Endothelial cell of umbilical vein (primary cell): ENCODE results near the gene TMEM253. TPM values are rescaled to one million over a fixed set of nuclear protein-coding genes. Genes with fewer than 3 reads are reported as not detected.

Source experiments
- BruUV-seq: library from RNA; stranded (reverse); fragments of 400-500 nt; replicated peaks from 2 replicates; lab custom pipeline; 2021; lab: Mats Ljungman, UMichigan
- CTCF ChIA-PET: fragments of 300-600, 350-600 bp; sonication (Branson Sonifier 250); formaldehyde crosslinking; loops from one replicate; lab custom pipeline; 2021; ENCODE audit warnings: antibody characterized with exemption, inconsistent platforms; lab: Charles Lee
- POLR2A ChIA-PET: fragments of 300-600, 350-600 bp; sonication (Branson Sonifier 250); formaldehyde crosslinking; loops from one replicate; lab custom pipeline; 2021; ENCODE audit warnings: antibody characterized with exemption, inconsistent platforms; lab: Charles Lee
- DNase-seq: peaks from one replicate; pipeline ENCODE4 v3.0.0-alpha.2; 2011; ENCODE audit warnings: low read depth, low spot score
- FAIRE-seq: peaks from 2 replicates; lab custom pipeline; 2011; peaks lifted over from hg19 to GRCh38; lab: Jason Lieb, UNC
- H2AFZ ChIP-seq: 2 replicates; pipeline ENCODE4 v1.6.0; 2012; ENCODE audit warnings: low read depth, low read length, control low read depth, inconsistent platforms
- H3K27ac ChIP-seq: 2 replicates; pipeline ENCODE4 v1.5.1; 2011; ENCODE audit warnings: low read depth, mild to moderate bottlenecking, control low read depth, low read length, moderate library complexity; ENCODE audit not compliant: insufficient read depth
- H3K27me3 ChIP-seq, 2 experiments: 2 replicates each; pipeline versions ENCODE4 v1.6.0 to v1.6.1; 2011; ENCODE audit warnings: low read length in 2 of 2, mixed read lengths in 1 of 2; ENCODE audit not compliant: control insufficient read depth in 2 of 2, insufficient read depth in 2 of 2
- H3K36me3 ChIP-seq, 2 experiments: 2 replicates in 1 of 2; 3 replicates in 1 of 2; pipeline ENCODE4 v1.5.1; 2011; ENCODE audit warnings: low read length in 2 of 2, mild to moderate bottlenecking in 1 of 2, moderate library complexity in 1 of 2; ENCODE audit not compliant: control insufficient read depth in 2 of 2, insufficient read depth in 2 of 2; ENCODE audit errors: extremely low read depth in 1 of 2
- H3K4me1 ChIP-seq: 3 replicates; pipeline ENCODE4 v1.5.1; 2011; ENCODE audit warnings: mild to moderate bottlenecking, low read length; ENCODE audit not compliant: control insufficient read depth, insufficient read depth; ENCODE audit errors: extremely low read depth
- H3K4me2 ChIP-seq: 2 replicates; pipeline ENCODE4 v1.6.1; 2011; ENCODE audit warnings: low read length, control low read depth, mixed read lengths; ENCODE audit not compliant: insufficient read depth
- H3K4me3 ChIP-seq, 3 experiments: fragments of 200-600 bp in 1 of 3; sonication (generic), shearing (Covaris generic) in 1 of 3; replicated peaks in 1 of 3; 2 replicates each; pipeline ENCODE4 v1.5.1; 2011 to 2016; ENCODE audit warnings: control low read depth in 3 of 3, low read length in 3 of 3, mild to moderate bottlenecking in 2 of 3, inconsistent platforms in 1 of 3, low read depth in 1 of 3, moderate library complexity in 1 of 3; ENCODE audit not compliant: insufficient read depth in 1 of 3
- H3K79me2 ChIP-seq: 2 replicates; pipeline ENCODE4 v1.6.0; 2012; ENCODE audit warnings: low read length, inconsistent platforms; ENCODE audit not compliant: control insufficient read depth, insufficient read depth
- H3K9ac ChIP-seq: replicated peaks from 2 replicates; pipeline ENCODE3; 2011; ENCODE audit warnings: low read length, control low read depth; ENCODE audit not compliant: insufficient read depth; ENCODE audit errors: extremely low read depth
- H3K9me1 ChIP-seq: replicated peaks from 3 replicates; pipeline ENCODE4 v1.6.0; 2011; ENCODE audit warnings: mild to moderate bottlenecking, low read length; ENCODE audit not compliant: control insufficient read depth, insufficient read depth; ENCODE audit errors: extremely low read depth
- H3K9me3 ChIP-seq: replicated peaks from 2 replicates; pipeline ENCODE4 v1.5.1; 2012; ENCODE audit warnings: low read length, inconsistent platforms; ENCODE audit not compliant: control insufficient read depth, insufficient read depth
- H4K20me1 ChIP-seq: replicated peaks from 2 replicates; pipeline ENCODE3; 2011; ENCODE audit warnings: mild to moderate bottlenecking, low read length; ENCODE audit not compliant: control insufficient read depth, insufficient read depth; ENCODE audit errors: extremely low read depth
- EZH2 ChIP-seq: IDR thresholded peaks from 2 replicates; pipeline ENCODE4 v1.6.1; 2012; ENCODE audit warnings: borderline replicate concordance, low read depth, mild to moderate bottlenecking, moderate library complexity, low read length, inconsistent platforms; ENCODE audit not compliant: severe bottlenecking
- FOS ChIP-seq: IDR thresholded peaks from 2 replicates; pipeline ENCODE4 v1.6.1; 2011; ENCODE audit warnings: mild to moderate bottlenecking, low read length, moderate library complexity, borderline replicate concordance; ENCODE audit not compliant: insufficient read depth
- GATA2 ChIP-seq: IDR thresholded peaks from 2 replicates; pipeline ENCODE4 v1.7.0; 2011; ENCODE audit warnings: low read depth, mild to moderate bottlenecking, moderate library complexity, mixed read lengths, low read length; ENCODE audit not compliant: insufficient read length, insufficient read depth
- JUN ChIP-seq: IDR thresholded peaks from 2 replicates; pipeline ENCODE4 v1.6.1; 2011; ENCODE audit warnings: borderline replicate concordance, low read depth; ENCODE audit not compliant: insufficient read length, insufficient read depth
- MYC ChIP-seq: IDR thresholded peaks from one replicate; pipeline ENCODE4 v1.6.1; 2011; ENCODE audit warnings: mild to moderate bottlenecking, low read depth, low read length
- POLR2A ChIP-seq: IDR thresholded peaks from 2 replicates; pipeline ENCODE4 v1.6.1; 2012; ENCODE audit warnings: low read depth, mild to moderate bottlenecking, control low read depth, low read length
- POLR2AphosphoS5 ChIP-seq: IDR thresholded peaks from 2 replicates; pipeline ENCODE4 v1.6.1; 2012; ENCODE audit warnings: low read depth, mild to moderate bottlenecking, control low read depth, low read length, moderate library complexity; ENCODE audit not compliant: insufficient read depth
- dilution Hi-C: fragments of 300-500 bp; cut with MboI; formaldehyde crosslinking; loops from one replicate; pipeline ENCODE4 v1.15.0; 2019; ENCODE audit warnings: low sequenced_read_pairs; ENCODE audit not compliant: extremely low pct_ligation_motif_present
- intact Hi-C: fragments of 100-400 bp; cut with micrococcal nuclease; formaldehyde crosslinking; loops from one replicate; pipeline ENCODE4 v1.10.0; 2022
- polyA plus RNA-seq, 4 experiments: library from polyadenylated mRNA; depleted of rRNA in 3 of 4; stranded (reverse) in 3 of 4; unstranded in 1 of 4; fragments of >200 nt; gene quantifications; 2 replicates each; pipeline versions ENCODE4 v1.2.1 to v1.2.3, GENCODE V29; 2011 to 2012; ENCODE audit warnings: missing spikeins in 1 of 4
- total RNA-seq: library from RNA; stranded (reverse); gene quantifications from 2 replicates; pipeline ENCODE4 v1.2.3, GENCODE V29; 2021
- TF ChIP-seq, protein P1 (sequence below): IDR thresholded peaks from 2 replicates; pipeline ENCODE4 v1.6.1; 2011; ENCODE audit not compliant: insufficient read depth, insufficient read length
- TF ChIP-seq, protein P2 (sequence below), 2 donors: IDR thresholded peaks; 1 replicate in 1 of 2; 2 replicates in 1 of 2; pipeline ENCODE4 v1.5.1; 2011; ENCODE audit warnings: low read length in 2 of 2, mild to moderate bottlenecking in 2 of 2, moderate library complexity in 2 of 2, control low read depth in 1 of 2, inconsistent platforms in 1 of 2, low read depth in 1 of 2; ENCODE audit not compliant: insufficient read depth in 1 of 2; ENCODE audit errors: extremely low read depth in 1 of 2

TMEM253 gene
- total and polyA plus RNA-seq, 2 donors (not counting 3 experiments of a cell fraction or from before 2014, with no cell fraction given): 0.25 TPM; not detected in 1

DNA sequence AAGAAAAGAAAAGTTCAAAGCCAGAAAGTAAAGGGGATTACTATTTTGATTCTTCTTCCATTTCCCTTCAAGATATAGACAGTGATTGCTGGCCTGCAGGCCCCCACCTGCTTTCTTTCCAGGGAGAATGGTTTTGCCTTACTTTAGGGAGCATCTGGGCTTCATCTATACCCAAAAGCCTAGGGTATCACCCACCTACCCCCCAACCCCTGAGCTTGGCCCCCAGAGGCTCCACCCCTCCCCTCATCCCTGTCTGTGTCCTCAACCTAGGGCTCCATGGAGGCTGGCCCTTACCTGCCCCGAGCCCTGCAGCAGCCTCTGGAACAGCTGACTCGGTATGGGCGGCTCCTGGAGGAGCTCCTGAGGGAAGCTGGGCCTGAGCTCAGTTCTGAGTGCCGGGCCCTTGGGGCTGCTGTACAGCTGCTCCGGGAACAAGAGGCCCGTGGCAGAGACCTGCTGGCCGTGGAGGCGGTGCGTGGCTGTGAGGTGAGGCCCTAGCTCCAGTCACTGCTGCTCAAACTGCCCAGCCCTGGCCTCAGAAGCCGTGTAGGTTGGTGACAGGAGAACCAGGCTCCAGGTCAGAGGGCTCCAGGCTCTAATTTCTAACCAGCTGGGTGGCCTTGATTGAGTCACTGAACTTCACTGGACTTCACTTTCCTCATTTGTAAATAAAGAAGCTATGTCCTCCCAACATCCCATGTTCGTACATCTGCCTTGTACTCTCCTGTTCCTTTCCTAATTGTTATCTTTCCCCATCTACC, 17.1 kb upstream of the TMEM253 start:
- dilution Hi-C loops: no loop called here
- intact Hi-C loops: no loop called here

DNA sequence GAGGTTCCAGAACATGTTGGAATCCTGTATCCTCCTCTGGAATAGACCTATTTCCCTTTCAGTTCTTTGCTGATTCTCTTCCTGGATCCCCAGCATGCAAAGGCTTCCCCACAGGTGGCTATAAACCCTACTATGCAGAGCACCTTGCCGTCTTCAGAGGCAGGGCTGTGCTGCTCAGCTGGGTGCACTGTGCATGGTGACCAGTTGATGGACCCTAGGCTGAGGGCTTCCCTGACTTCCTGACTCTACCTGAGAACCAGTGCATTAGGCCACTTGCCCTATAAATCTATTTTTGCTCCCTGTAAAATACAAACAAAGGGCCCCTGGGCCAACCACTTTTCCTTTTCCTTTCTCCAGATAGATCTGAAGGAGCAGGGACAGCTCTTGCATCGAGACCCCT, 16.5 kb upstream of the TMEM253 start:
- dilution Hi-C loops (no loop called here), intact Hi-C loops (no loop called here)
- FAIRE-seq: no peak
- H3K4me3 ChIP-seq: no peak overlapping the region
- H3K79me2 ChIP-seq: no peaks in the 10 kb centered on the region
- ChIA-PET POLR2A (no interaction called here), CTCF (interaction anchor here (1.4 to 3.5 kb wide), 4 partner anchors 8 to 69 kb away, joined by 7 to 17 read pairs (median 10); no protein-coding TSS in a partner anchor)
- H3K9me1 ChIP-seq: no peaks in the 10 kb centered on the region
- H3K9ac ChIP-seq: no peak overlapping the region
- H3K36me3 ChIP-seq: no peaks in the 10 kb centered on the region
- no peak overlapping the region for H2AFZ ChIP-seq
- no TSS peak for BruUV-seq
- H3K27ac ChIP-seq: no peak overlapping the region
- H3K4me1 ChIP-seq: no peaks in the 10 kb centered on the region
- H3K9me3 ChIP-seq: no peaks in the 10 kb centered on the region
- no peak overlapping the region for H3K4me2 ChIP-seq
- no peak for DNase-seq
- H4K20me1 ChIP-seq: no peaks in the 10 kb centered on the region
- no peaks in the 10 kb centered on the region for H3K27me3 ChIP-seq
- TF ChIP-seq POLR2A (no peak), FOS (no peak), MYC (no peak), GATA2 (no peak), POLR2AphosphoS5 (no peak), EZH2 (no peak), JUN (no peak)
- TF ChIP-seq, protein P1, sequence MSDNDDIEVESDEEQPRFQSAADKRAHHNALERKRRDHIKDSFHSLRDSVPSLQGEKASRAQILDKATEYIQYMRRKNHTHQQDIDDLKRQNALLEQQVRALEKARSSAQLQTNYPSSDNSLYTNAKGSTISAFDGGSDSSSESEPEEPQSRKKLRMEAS: no peak
- TF ChIP-seq, protein P2, sequence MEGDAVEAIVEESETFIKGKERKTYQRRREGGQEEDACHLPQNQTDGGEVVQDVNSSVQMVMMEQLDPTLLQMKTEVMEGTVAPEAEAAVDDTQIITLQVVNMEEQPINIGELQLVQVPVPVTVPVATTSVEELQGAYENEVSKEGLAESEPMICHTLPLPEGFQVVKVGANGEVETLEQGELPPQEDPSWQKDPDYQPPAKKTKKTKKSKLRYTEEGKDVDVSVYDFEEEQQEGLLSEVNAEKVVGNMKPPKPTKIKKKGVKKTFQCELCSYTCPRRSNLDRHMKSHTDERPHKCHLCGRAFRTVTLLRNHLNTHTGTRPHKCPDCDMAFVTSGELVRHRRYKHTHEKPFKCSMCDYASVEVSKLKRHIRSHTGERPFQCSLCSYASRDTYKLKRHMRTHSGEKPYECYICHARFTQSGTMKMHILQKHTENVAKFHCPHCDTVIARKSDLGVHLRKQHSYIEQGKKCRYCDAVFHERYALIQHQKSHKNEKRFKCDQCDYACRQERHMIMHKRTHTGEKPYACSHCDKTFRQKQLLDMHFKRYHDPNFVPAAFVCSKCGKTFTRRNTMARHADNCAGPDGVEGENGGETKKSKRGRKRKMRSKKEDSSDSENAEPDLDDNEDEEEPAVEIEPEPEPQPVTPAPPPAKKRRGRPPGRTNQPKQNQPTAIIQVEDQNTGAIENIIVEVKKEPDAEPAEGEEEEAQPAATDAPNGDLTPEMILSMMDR (IDR thresholded peaks at IDR 0.05; ENCODE audit: extremely low read depth in 1 of 2, insufficient read depth in 1 of 2, low read depth in 1 of 2, low read length in 2 of 2): no peak

More for the DNA sequence above, 17.1 kb upstream of the TMEM253 start:
- Histone ChIP-seq H3K9me3 (no peaks in the 10 kb centered on the region), H3K79me2 (no peaks in the 10 kb centered on the region), H3K36me3 (peaks cover 0 to 2% of the 10 kb centered on the region in 2 experiments), H3K9me1 (no peaks in the 10 kb centered on the region), H3K27me3 (no peaks in the 10 kb centered on the region), H3K9ac (no peak overlapping the region), H3K4me3 (no peak overlapping the region), H3K4me1 (no peaks in the 10 kb centered on the region), H3K4me2 (no peak overlapping the region), H3K27ac (no peak overlapping the region), H2AFZ (no peak overlapping the region), H4K20me1 (no peaks in the 10 kb centered on the region)
- FAIRE-seq: no peak
- CTCF ChIA-PET: interaction anchor here (1.1 to 3.5 kb wide), 5 partner anchors 9 to 69 kb away, joined by 5 to 17 read pairs (median 9); no protein-coding TSS in a partner anchor
- no peak for TF ChIP-seq POLR2AphosphoS5
- no peak for TF ChIP-seq JUN
- TF ChIP-seq, protein P1: no peak
- POLR2A ChIA-PET: interaction anchor here (0.6 kb wide), 1 partner anchor 110 kb away, joined by 5 read pairs; no protein-coding TSS in a partner anchor
- no peak for DNase-seq
- BruUV-seq: no TSS peak
